Measurements from ENCODE around the gene RPS6KB2.

- no peak for TF ChIP-seq POLR2A (IDR thresholded peaks at IDR 0.05)
- TF ChIP-seq, protein P1, sequence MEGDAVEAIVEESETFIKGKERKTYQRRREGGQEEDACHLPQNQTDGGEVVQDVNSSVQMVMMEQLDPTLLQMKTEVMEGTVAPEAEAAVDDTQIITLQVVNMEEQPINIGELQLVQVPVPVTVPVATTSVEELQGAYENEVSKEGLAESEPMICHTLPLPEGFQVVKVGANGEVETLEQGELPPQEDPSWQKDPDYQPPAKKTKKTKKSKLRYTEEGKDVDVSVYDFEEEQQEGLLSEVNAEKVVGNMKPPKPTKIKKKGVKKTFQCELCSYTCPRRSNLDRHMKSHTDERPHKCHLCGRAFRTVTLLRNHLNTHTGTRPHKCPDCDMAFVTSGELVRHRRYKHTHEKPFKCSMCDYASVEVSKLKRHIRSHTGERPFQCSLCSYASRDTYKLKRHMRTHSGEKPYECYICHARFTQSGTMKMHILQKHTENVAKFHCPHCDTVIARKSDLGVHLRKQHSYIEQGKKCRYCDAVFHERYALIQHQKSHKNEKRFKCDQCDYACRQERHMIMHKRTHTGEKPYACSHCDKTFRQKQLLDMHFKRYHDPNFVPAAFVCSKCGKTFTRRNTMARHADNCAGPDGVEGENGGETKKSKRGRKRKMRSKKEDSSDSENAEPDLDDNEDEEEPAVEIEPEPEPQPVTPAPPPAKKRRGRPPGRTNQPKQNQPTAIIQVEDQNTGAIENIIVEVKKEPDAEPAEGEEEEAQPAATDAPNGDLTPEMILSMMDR (IDR thresholded peaks at IDR 0.05): no peak
Observed at GRCh38 chr11:67438158-67438902, 10.0 kb downstream of the RPS6KB2 start.
